Thoracic aorta (tissue), 2 donors: ENCODE results near the gene CD24. TPM values are rescaled to one million over a fixed set of nuclear protein-coding genes. Genes with fewer than 3 reads are reported as not detected.
A peak's percentile ranks its signal among the peaks of the same experiment; 100 is the strongest.
"Not testable (repeated sequence)": the region's sequence is repeated elsewhere in the genome, so short reads cannot be mapped to it uniquely, and the experiment has no call there.

Experiments
- ATAC-seq: fragments of 150-250 bp; one replicate; pipeline ENCODE4 v1.8.0; 2017; ENCODE audit warnings: low read depth; ENCODE audit not compliant: insufficient number of reproducible peaks, low FRiP score
- DNase-seq: peaks from one replicate; pipeline ENCODE4 v3.0.0-alpha.2; 2020; ENCODE audit warnings: low spot score
- H3K27ac ChIP-seq, 2 donors: fragments of 200-600 bp; sonication (generic); 1 replicate in 1 of 2; 2 replicates in 1 of 2; pipeline ENCODE4 v1.5.1; 2016; ENCODE audit warnings: mild to moderate bottlenecking in 2 of 2, moderate library complexity in 2 of 2
- H3K27me3 ChIP-seq: fragments of 200-600 bp; sonication (generic); replicated peaks from 2 replicates; pipeline ENCODE4 v1.6.0; 2016; ENCODE audit warnings: mild to moderate bottlenecking; ENCODE audit not compliant: insufficient read depth
- H3K36me3 ChIP-seq: fragments of 200-600 bp; sonication (generic); one replicate; pipeline ENCODE4 v1.5.1; 2016
- H3K4me1 ChIP-seq, 2 donors: fragments of 200-600 bp; sonication (generic); 1 replicate in 1 of 2; 2 replicates in 1 of 2; pipeline versions ENCODE4 v1.5.1 to v1.6.0; 2016; ENCODE audit warnings: low read depth in 2 of 2, mild to moderate bottlenecking in 1 of 2; ENCODE audit not compliant: control insufficient read depth in 1 of 2
- H3K4me3 ChIP-seq: fragments of 200-600 bp; sonication (generic); 2 replicates; pipeline ENCODE4 v1.5.1; 2016; ENCODE audit warnings: mild to moderate bottlenecking
- H3K9me3 ChIP-seq: fragments of 200-600 bp; sonication (generic); 2 replicates; pipeline ENCODE4 v1.5.1; 2016
- total RNA-seq, 2 donors: library from RNA; depleted of rRNA; stranded (reverse); fragments of >200 nt; gene quantifications; one replicate each; pipeline versions ENCODE4 v1.1.0 to v1.2.3, GENCODE V29; 2016
- TF ChIP-seq, protein P1 (sequence below): fragments of 200-600 bp; sonication (generic); IDR thresholded peaks from one replicate; pipeline ENCODE4 v1.5.1; 2019; ENCODE audit warnings: antibody characterized with exemption

The CD24 gene
- total RNA-seq, result 1 to 10 TPM in 1 of 2 donors, under 1 TPM in 1; 0.95 to 6.6 TPM

GRCh38 chr6:106974336-106974998 lies at the start of gene CD24:
Gene CD24, minus strand, starts transcription at chr6:106974729. Its CDS starts 83 bp downstream, at chr6:106974646.
- H3K9me3 ChIP-seq, result no peaks in the 10 kb centered on the region
- H3K4me1 ChIP-seq, result peaks cover 11 to 24% of the 10 kb centered on the region in 2 donors
- TF ChIP-seq, protein P1, sequence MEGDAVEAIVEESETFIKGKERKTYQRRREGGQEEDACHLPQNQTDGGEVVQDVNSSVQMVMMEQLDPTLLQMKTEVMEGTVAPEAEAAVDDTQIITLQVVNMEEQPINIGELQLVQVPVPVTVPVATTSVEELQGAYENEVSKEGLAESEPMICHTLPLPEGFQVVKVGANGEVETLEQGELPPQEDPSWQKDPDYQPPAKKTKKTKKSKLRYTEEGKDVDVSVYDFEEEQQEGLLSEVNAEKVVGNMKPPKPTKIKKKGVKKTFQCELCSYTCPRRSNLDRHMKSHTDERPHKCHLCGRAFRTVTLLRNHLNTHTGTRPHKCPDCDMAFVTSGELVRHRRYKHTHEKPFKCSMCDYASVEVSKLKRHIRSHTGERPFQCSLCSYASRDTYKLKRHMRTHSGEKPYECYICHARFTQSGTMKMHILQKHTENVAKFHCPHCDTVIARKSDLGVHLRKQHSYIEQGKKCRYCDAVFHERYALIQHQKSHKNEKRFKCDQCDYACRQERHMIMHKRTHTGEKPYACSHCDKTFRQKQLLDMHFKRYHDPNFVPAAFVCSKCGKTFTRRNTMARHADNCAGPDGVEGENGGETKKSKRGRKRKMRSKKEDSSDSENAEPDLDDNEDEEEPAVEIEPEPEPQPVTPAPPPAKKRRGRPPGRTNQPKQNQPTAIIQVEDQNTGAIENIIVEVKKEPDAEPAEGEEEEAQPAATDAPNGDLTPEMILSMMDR, result no peak
- H3K4me3 ChIP-seq, result peak within 1 kb of the TSS; percentile 77
- ATAC-seq, result no peak
- H3K36me3 ChIP-seq, result no peaks in the 10 kb centered on the region
- no peak within 1 kb of the TSS for H3K27ac ChIP-seq
- H3K27me3 ChIP-seq, result peaks cover 4% of the 10 kb centered on the region
- DNase-seq, result no peak

DNA sequence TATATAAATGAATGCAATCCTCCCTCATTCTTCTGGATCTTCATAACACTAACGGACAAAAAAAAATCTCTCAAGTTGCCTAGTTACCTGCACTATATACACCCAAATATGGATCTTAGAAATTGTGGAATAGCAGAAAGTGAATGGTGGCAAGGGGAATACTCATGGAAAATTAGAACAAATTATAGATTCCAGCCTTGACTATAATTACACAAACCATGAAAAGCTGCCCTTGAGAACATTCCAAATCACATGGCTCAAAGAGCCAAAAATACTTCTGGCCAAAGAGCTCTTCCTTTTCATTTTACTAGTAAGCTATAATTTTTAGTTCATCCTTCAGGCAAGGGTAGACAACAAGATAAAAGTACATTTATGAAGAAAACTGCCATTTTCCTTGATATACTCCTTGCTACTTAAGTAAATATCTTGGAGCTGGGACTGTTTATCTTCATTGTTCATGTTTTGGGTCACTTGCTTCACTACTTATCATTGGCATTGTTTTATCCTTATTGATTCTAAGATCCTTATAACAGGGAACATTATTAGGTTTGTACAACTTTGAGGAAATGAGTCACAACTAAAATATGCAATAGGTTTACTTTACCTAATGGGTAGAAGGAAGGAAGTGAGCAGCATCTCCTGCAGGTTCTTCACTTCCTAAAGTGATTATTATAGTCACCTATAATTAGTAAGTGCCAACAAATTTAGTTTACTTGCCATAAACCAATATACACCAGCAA lies 47.1 kb upstream of the CD24 start:
- DNase-seq, result no peak
- Histone ChIP-seq H3K4me1 (no peaks in the 10 kb centered on the region), H3K9me3 (no peaks in the 10 kb centered on the region), H3K27ac (no peak overlapping the region), H3K27me3 (no peaks in the 10 kb centered on the region), H3K4me3 (no peak overlapping the region), H3K36me3 (no peaks in the 10 kb centered on the region)
- TF ChIP-seq, protein P1, result no peak
- no peak for ATAC-seq

DNA sequence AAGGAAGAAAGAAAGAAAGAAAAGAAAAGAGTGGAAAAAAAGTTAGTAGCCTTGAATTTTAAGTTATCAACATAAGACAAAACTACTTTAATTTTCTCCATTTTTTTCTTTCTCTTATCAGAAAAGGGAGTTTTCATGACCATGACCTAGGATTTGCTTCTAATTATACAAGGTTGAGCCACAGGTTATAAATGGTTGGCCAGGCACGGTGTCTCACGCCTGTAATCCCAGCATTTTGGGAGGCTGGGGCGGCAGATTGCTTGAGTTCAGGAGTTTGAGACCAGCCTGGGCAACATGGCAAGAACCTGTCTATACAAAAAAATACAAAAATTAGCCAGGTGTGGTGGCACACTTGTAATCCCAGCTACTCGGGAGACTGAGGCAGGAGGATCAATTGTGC lies 45.7 kb upstream of the CD24 start:
- Histone ChIP-seq H3K27me3 (no peaks in the 10 kb centered on the region), H3K27ac (no peak overlapping the region), H3K36me3 (no peaks in the 10 kb centered on the region), H3K9me3 (no peaks in the 10 kb centered on the region), H3K4me3 (no peak overlapping the region), H3K4me1 (no peaks in the 10 kb centered on the region)
- no peak for DNase-seq
- TF ChIP-seq, protein P1, result no peak
- ATAC-seq, result no peak

DNA sequence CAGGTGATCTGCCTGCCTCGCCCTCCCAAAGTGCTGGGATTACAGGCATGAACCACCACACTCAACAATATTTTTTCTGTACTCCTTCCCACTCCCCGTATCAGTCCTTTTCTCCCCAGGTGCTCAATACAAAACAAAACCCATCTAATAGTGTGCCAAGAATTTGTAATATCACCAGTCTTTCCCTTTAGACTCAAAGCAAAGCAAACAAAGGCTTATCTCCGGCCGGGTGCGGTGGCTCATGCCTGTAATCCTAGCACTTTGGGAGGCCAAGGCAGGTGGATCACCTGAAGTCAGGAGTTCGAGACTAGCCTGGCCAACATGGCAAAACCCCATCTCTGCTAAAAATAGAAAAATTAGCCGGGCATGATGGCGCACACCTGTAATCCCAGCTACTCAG lies 45.1 kb upstream of the CD24 start:
- DNase-seq, H3K4me3 ChIP-seq, H3K27ac ChIP-seq, H3K4me1 ChIP-seq, H3K9me3 ChIP-seq, H3K36me3 ChIP-seq, H3K27me3 ChIP-seq, ATAC-seq: not testable (repeated sequence)

DNA sequence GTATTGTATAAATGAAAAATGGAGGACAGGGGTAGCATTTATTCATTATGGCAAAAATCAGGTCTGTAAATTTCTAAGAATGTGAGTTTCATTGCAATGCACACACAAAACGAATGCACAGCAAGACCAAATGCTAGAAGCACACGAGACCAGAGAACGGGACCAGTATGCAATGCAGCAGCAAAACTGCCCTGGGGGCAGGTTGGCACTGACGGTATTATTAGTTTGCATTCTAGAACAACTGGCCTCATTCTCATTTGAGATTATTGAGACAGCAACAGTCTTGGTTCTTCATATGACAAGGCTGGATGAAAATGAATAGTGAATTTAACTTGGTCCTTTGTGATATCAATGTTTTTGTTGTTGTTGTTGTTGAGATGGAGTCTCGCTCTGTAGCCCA lies 44.5 kb upstream of the CD24 start:
- H3K27ac ChIP-seq, result no peak overlapping the region
- H3K36me3 ChIP-seq, result no peaks in the 10 kb centered on the region
- H3K9me3 ChIP-seq, result no peaks in the 10 kb centered on the region
- H3K27me3 ChIP-seq, result no peaks in the 10 kb centered on the region
- TF ChIP-seq, protein P1, result no peak
- no peak overlapping the region for H3K4me3 ChIP-seq
- ATAC-seq, result no peak
- DNase-seq, result no peak
- no peaks in the 10 kb centered on the region for H3K4me1 ChIP-seq
